Measurements from ENCODE around the gene WNT5B. TPM values are rescaled to one million over a fixed set of nuclear protein-coding genes. Genes with fewer than 3 reads are reported as not detected.

The WNT5B gene
- total and polyA plus RNA-seq, 9 of the 15 experiments (the other 6 are each of a cell fraction or from before 2014, with no cell fraction given) = 0.42 to 16.8 (median 5.4) TPM

DNA sequence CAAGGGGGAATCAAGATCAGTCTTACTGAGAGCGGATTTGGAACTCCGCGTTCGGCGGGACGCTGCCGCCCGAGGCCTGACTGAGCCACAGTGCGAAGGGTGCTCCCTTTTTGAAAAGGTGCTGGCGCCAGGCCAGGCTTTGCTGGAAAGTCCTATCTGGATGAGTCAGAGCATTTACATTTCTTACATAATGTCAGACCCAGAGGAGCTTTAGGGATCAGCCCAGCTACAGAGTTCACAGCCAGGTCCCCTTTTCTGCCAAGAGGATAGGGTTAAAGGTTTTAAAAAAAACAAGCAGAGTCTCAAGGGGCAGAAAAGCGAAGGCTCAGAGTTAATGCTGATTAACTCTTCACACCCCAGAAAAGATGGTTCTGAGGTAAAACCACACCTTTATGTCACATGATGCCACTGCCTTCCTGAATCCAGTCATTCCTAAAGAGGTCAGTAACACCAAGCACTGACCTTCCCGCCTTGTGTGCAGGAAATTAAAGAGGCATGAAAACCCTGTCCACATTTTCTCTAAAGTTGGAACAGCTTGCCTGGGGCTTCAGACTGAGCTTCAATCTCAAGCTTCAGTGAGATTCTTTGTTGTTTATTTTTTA lies 22.9 kb upstream of the WNT5B start (continued):
- TF ChIP-seq, protein P1, sequence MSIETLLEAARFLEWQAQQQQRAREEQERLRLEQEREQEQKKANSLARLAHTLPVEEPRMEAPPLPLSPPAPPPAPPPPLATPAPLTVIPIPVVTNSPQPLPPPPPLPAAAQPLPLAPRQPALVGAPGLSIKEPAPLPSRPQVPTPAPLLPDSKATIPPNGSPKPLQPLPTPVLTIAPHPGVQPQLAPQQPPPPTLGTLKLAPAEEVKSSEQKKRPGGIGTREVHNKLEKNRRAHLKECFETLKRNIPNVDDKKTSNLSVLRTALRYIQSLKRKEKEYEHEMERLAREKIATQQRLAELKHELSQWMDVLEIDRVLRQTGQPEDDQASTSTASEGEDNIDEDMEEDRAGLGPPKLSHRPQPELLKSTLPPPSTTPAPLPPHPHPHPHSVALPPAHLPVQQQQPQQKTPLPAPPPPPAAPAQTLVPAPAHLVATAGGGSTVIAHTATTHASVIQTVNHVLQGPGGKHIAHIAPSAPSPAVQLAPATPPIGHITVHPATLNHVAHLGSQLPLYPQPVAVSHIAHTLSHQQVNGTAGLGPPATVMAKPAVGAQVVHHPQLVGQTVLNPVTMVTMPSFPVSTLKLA (conservative IDR thresholded peaks at IDR 0.05) = no peak
- TF ChIP-seq SMARCE1 (IDR thresholded peaks at IDR 0.05) = peak; percentile 69
- TF ChIP-seq SNRNP70 (optimal IDR thresholded peaks at IDR 0.05; ENCODE audit: low read depth, low read length) = no peak
- TF ChIP-seq, protein P2, sequence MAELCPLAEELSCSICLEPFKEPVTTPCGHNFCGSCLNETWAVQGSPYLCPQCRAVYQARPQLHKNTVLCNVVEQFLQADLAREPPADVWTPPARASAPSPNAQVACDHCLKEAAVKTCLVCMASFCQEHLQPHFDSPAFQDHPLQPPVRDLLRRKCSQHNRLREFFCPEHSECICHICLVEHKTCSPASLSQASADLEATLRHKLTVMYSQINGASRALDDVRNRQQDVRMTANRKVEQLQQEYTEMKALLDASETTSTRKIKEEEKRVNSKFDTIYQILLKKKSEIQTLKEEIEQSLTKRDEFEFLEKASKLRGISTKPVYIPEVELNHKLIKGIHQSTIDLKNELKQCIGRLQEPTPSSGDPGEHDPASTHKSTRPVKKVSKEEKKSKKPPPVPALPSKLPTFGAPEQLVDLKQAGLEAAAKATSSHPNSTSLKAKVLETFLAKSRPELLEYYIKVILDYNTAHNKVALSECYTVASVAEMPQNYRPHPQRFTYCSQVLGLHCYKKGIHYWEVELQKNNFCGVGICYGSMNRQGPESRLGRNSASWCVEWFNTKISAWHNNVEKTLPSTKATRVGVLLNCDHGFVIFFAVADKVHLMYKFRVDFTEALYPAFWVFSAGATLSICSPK (IDR thresholded peaks at IDR 0.05; ENCODE audit: borderline replicate concordance) = no peak
- TF ChIP-seq KAT7 (CRISPR knock-in tag; IDR thresholded peaks at IDR 0.05; ENCODE audit: borderline replicate concordance) = no peak
- no peak for TF ChIP-seq RBBP5 (IDR thresholded peaks at IDR 0.05; ENCODE audit: borderline replicate concordance, insufficient read depth, low read length, poor library complexity, severe bottlenecking)
- TF ChIP-seq RBM22 (IDR thresholded peaks at IDR 0.05; ENCODE audit: low read depth, low read length, poor library complexity, severe bottlenecking) = no peak
- TF ChIP-seq TBL1XR1 (IDR thresholded peaks at IDR 0.05; ENCODE audit: low read length in 2 of 2) = peak in 1 of 2 experiments; percentile 55; a peak in 1 of 4 replicates
- TF ChIP-seq, protein P3, sequence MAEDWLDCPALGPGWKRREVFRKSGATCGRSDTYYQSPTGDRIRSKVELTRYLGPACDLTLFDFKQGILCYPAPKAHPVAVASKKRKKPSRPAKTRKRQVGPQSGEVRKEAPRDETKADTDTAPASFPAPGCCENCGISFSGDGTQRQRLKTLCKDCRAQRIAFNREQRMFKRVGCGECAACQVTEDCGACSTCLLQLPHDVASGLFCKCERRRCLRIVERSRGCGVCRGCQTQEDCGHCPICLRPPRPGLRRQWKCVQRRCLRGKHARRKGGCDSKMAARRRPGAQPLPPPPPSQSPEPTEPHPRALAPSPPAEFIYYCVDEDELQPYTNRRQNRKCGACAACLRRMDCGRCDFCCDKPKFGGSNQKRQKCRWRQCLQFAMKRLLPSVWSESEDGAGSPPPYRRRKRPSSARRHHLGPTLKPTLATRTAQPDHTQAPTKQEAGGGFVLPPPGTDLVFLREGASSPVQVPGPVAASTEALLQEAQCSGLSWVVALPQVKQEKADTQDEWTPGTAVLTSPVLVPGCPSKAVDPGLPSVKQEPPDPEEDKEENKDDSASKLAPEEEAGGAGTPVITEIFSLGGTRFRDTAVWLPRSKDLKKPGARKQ (CRISPR knock-in tag; IDR thresholded peaks at IDR 0.05) = no peak
- TF ChIP-seq, protein P4, sequence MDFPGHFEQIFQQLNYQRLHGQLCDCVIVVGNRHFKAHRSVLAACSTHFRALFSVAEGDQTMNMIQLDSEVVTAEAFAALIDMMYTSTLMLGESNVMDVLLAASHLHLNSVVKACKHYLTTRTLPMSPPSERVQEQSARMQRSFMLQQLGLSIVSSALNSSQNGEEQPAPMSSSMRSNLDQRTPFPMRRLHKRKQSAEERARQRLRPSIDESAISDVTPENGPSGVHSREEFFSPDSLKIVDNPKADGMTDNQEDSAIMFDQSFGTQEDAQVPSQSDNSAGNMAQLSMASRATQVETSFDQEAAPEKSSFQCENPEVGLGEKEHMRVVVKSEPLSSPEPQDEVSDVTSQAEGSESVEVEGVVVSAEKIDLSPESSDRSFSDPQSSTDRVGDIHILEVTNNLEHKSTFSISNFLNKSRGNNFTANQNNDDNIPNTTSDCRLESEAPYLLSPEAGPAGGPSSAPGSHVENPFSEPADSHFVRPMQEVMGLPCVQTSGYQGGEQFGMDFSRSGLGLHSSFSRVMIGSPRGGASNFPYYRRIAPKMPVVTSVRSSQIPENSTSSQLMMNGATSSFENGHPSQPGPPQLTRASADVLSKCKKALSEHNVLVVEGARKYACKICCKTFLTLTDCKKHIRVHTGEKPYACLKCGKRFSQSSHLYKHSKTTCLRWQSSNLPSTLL (IDR thresholded peaks at IDR 0.05) = no peak
- 0 out of 2 replicates have a peak, but pooled peaks have one; percentile 27 for TF ChIP-seq POLR2AphosphoS5 (IDR thresholded peaks at IDR 0.05; ENCODE audit: control insufficient read depth, insufficient read depth, low read depth, low read length)
- TF ChIP-seq CEBPB (tag; IDR thresholded peaks at IDR 0.05) = 0 out of 2 replicates have a peak, but pooled peaks have one; percentile 32
- TF ChIP-seq SUPT5H (IDR thresholded peaks at IDR 0.05) = peak; percentile 43; the same call in 1 of the 2 replicates
- TF ChIP-seq TRIM24 (IDR thresholded peaks at IDR 0.05) = no peak
- TF ChIP-seq, protein P5, sequence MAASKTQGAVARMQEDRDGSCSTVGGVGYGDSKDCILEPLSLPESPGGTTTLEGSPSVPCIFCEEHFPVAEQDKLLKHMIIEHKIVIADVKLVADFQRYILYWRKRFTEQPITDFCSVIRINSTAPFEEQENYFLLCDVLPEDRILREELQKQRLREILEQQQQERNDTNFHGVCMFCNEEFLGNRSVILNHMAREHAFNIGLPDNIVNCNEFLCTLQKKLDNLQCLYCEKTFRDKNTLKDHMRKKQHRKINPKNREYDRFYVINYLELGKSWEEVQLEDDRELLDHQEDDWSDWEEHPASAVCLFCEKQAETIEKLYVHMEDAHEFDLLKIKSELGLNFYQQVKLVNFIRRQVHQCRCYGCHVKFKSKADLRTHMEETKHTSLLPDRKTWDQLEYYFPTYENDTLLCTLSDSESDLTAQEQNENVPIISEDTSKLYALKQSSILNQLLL (CRISPR knock-in tag; IDR thresholded peaks at IDR 0.05; ENCODE audit: borderline replicate concordance) = no peak
- TF ChIP-seq CBFA2T2 (conservative IDR thresholded peaks at IDR 0.05) = no peak
- TF ChIP-seq, protein P6, sequence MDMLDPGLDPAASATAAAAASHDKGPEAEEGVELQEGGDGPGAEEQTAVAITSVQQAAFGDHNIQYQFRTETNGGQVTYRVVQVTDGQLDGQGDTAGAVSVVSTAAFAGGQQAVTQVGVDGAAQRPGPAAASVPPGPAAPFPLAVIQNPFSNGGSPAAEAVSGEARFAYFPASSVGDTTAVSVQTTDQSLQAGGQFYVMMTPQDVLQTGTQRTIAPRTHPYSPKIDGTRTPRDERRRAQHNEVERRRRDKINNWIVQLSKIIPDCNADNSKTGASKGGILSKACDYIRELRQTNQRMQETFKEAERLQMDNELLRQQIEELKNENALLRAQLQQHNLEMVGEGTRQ (CRISPR knock-in tag; IDR thresholded peaks at IDR 0.05) = 0 out of 2 replicates have a peak, but pooled peaks have one; percentile 26
- peak; percentile 52; the same call in 1 of the 2 replicates for TF ChIP-seq POLR2A (conservative IDR thresholded peaks at IDR 0.05)
- no peak for TF ChIP-seq HCFC1 (IDR thresholded peaks at IDR 0.05; ENCODE audit: low read depth, low read length)

Measured in K562 (cell line).